Hepatocyte (in vitro differentiated cells): ENCODE results near the gene LRRC9. TPM values are rescaled to one million over a fixed set of nuclear protein-coding genes. Genes with fewer than 3 reads are reported as not detected.

ENCODE experiments used
- DNase-seq: peaks from one replicate; pipeline ENCODE4 v3.0.0-alpha.2; 2016; ENCODE audit warnings: low spot score
- H2AFZ ChIP-seq: fragments of 200-600 bp; sonication (generic); 2 replicates; pipeline ENCODE4 v1.6.0; 2016; ENCODE audit warnings: antibody characterized with exemption, mild to moderate bottlenecking
- H3K27ac ChIP-seq: fragments of 200-600 bp; sonication (generic); 2 replicates; pipeline ENCODE4 v1.5.1; 2016; ENCODE audit warnings: mild to moderate bottlenecking
- H3K27me3 ChIP-seq: fragments of 200-600 bp; sonication (generic); 2 replicates; pipeline ENCODE4 v1.6.1; 2016
- H3K36me3 ChIP-seq: fragments of 200-600 bp; sonication (generic); replicated peaks from 2 replicates; pipeline ENCODE4 v1.5.1; 2016; ENCODE audit warnings: low read depth; ENCODE audit not compliant: insufficient read depth
- H3K4me1 ChIP-seq: fragments of 200-600 bp; sonication (generic); 2 replicates; pipeline ENCODE4 v1.5.1; 2016; ENCODE audit warnings: mild to moderate bottlenecking, moderate library complexity; ENCODE audit not compliant: insufficient read depth
- H3K4me2 ChIP-seq: fragments of 200-600 bp; sonication (generic); 2 replicates; pipeline ENCODE4 v1.6.0; 2016
- H3K4me3 ChIP-seq: fragments of 200-600 bp; sonication (generic); 2 replicates; pipeline ENCODE4 v1.5.1; 2016; ENCODE audit warnings: mild to moderate bottlenecking
- H3K79me2 ChIP-seq: fragments of 200-600 bp; sonication (generic); 2 replicates; pipeline ENCODE4 v1.6.0; 2017; ENCODE audit warnings: mild to moderate bottlenecking
- H3K9me2 ChIP-seq: fragments of 200-600 bp; sonication (generic); replicated peaks from 2 replicates; pipeline ENCODE4 v1.6.0; 2017; ENCODE audit warnings: mild to moderate bottlenecking; ENCODE audit not compliant: insufficient read depth
- H3K9me3 ChIP-seq: fragments of 200-600 bp; sonication (generic); 2 replicates; pipeline ENCODE4 v1.5.1; 2016; ENCODE audit warnings: low read depth, mild to moderate bottlenecking
- H4K20me1 ChIP-seq: fragments of 200-600 bp; sonication (generic); 2 replicates; pipeline ENCODE4 v1.6.0; 2016; ENCODE audit warnings: mild to moderate bottlenecking; ENCODE audit not compliant: insufficient read depth, poor library complexity, severe bottlenecking
- EZH2 ChIP-seq: fragments of 200-600 bp; sonication (generic); IDR thresholded peaks from 2 replicates; pipeline ENCODE4 v1.6.1; 2016; ENCODE audit warnings: antibody characterized with exemption, mild to moderate bottlenecking, borderline replicate concordance
- EZH2phosphoT487 ChIP-seq: fragments of 200-600 bp; sonication (generic); IDR thresholded peaks from one replicate; pipeline ENCODE4 v1.6.1; 2018; ENCODE audit warnings: antibody characterized with exemption, mild to moderate bottlenecking, low read depth, moderate library complexity; ENCODE audit not compliant: unreplicated experiment, severe bottlenecking
- WGBS: methylation state at CpG from one replicate; pipeline ENCODE4 v1.1.6; 2016; ENCODE audit warnings: low lambda C conversion rate; ENCODE audit errors: missing lambda C conversion rate; 5-methylcytosine and 5-hydroxymethylcytosine counted together
- polyA plus RNA-seq: library from polyadenylated mRNA; unstranded; fragments of >200 nt; fragmentation: Nextera tagmentation; extraction: Ambion mirVana; gene quantifications from 2 replicates; pipeline ENCODE4 v1.2.1, GENCODE V29; 2016
- total RNA-seq: library from RNA; depleted of rRNA; stranded (reverse); fragments of >200 nt; gene quantifications from 2 replicates; pipeline ENCODE4 v1.2.3, GENCODE V29; 2014
- TF ChIP-seq, protein P1 (sequence below): fragments of 200-600 bp; sonication (generic); IDR thresholded peaks from 2 replicates; pipeline ENCODE4 v1.5.1; 2016; ENCODE audit warnings: antibody characterized with exemption, mild to moderate bottlenecking; ENCODE audit not compliant: poor library complexity

LRRC9 gene
- total and polyA plus RNA-seq, 2 experiments from 2014 or later: 0.13 to 2.1 TPM

DNA sequence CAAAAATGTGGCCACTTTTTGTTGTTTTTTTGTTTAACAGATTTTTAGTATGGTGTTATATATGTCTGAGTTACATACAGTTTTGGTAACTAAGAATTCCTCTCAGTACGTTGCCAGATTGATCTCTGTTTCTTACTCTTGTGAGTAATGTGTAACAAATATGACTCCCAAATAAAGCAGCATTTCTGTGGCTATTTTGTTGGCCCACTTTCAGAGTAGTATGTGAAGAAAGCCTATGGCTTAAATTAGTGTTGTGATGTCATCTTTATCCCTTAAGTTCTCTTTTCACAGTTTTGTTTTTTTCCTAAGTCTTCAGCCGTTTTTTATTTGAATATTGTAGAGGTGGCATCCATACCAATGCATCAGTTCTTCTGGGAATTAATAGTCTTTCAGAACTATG, 182.4 kb downstream of the LRRC9 start:
- no peaks in the 10 kb centered on the region for H3K9me2 ChIP-seq
- no peaks in the 10 kb centered on the region for H3K9me3 ChIP-seq
- H3K36me3 ChIP-seq: no peaks in the 10 kb centered on the region
- peaks cover 8% of the 10 kb centered on the region for H4K20me1 ChIP-seq
- TF ChIP-seq EZH2 (no peak), EZH2phosphoT487 (no peak)
- TF ChIP-seq, protein P1, sequence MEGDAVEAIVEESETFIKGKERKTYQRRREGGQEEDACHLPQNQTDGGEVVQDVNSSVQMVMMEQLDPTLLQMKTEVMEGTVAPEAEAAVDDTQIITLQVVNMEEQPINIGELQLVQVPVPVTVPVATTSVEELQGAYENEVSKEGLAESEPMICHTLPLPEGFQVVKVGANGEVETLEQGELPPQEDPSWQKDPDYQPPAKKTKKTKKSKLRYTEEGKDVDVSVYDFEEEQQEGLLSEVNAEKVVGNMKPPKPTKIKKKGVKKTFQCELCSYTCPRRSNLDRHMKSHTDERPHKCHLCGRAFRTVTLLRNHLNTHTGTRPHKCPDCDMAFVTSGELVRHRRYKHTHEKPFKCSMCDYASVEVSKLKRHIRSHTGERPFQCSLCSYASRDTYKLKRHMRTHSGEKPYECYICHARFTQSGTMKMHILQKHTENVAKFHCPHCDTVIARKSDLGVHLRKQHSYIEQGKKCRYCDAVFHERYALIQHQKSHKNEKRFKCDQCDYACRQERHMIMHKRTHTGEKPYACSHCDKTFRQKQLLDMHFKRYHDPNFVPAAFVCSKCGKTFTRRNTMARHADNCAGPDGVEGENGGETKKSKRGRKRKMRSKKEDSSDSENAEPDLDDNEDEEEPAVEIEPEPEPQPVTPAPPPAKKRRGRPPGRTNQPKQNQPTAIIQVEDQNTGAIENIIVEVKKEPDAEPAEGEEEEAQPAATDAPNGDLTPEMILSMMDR: no peak
- DNase-seq: no peak
- peaks cover 92% of the 10 kb centered on the region for H3K79me2 ChIP-seq
- no peaks in the 10 kb centered on the region for H3K4me1 ChIP-seq
- WGBS: 78% methylated on average over 2 of the region's 2 CpGs
- H3K27me3 ChIP-seq: no peaks in the 10 kb centered on the region
- no peak overlapping the region for H3K4me3 ChIP-seq
- H2AFZ ChIP-seq: no peak overlapping the region
- no peak overlapping the region for H3K27ac ChIP-seq
- no peak overlapping the region for H3K4me2 ChIP-seq

DNA sequence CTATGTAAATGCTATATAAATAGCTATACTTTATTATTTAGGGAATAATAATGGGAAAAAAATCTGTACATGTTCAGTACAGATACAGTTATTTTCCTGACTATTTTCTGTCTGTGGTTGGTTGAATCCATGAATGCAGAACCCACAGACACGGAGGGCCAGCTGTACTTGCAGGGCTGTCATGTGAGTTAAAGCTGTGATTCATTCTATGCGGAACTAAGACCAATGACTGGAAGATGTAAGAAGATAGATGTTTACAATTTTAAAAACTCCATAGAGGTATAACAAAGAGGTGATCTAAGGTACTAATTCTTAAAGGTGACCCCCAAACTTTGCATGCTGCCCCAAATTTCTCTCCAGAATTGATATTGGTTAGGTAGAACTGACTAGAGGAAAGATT, 186.4 kb downstream of the LRRC9 start:
- peaks cover 8% of the 10 kb centered on the region for H4K20me1 ChIP-seq
- peak; percentile 35 for DNase-seq
- no peaks in the 10 kb centered on the region for H3K4me1 ChIP-seq
- TF ChIP-seq EZH2phosphoT487: no peak
- TF ChIP-seq, protein P1: no peak
- TF ChIP-seq EZH2: no peak
- H3K79me2 ChIP-seq: peaks cover 90% of the 10 kb centered on the region
- H3K9me3 ChIP-seq: no peaks in the 10 kb centered on the region
- no peak overlapping the region for H3K4me3 ChIP-seq
- no peak overlapping the region for H2AFZ ChIP-seq
- 65% methylated on average over 2 of the region's 2 CpGs for WGBS
- no peak overlapping the region for H3K4me2 ChIP-seq
- H3K36me3 ChIP-seq: no peaks in the 10 kb centered on the region
- peak overlapping the region; percentile 29 for H3K27ac ChIP-seq
- no peaks in the 10 kb centered on the region for H3K27me3 ChIP-seq
- no peaks in the 10 kb centered on the region for H3K9me2 ChIP-seq

DNA sequence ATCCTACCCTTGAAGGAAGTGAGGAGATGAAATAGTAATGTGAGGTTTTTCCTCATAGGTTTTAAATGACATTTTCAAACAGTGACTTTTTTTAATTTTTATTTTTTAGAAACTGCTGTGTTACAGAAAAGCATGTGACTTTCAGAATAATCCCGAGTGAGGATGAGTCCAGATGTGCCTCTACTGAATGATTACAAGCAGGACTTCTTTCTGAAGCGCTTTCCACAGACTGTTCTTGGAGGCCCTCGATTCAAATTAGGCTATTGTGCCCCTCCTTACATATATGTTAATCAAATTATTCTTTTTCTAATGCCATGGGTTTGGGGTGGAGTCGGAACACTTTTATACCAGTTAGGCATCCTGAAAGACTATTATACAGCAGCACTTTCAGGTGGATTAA, 187.5 kb downstream of the LRRC9 start:
- TF ChIP-seq, protein P1: no peak
- TF ChIP-seq EZH2 (no peak), EZH2phosphoT487 (no peak)
- no peak overlapping the region for H3K27ac ChIP-seq
- peaks cover 4% of the 10 kb centered on the region for H4K20me1 ChIP-seq
- no peak overlapping the region for H3K4me2 ChIP-seq
- H3K27me3 ChIP-seq: no peaks in the 10 kb centered on the region
- no peak overlapping the region for H2AFZ ChIP-seq
- peaks cover 90% of the 10 kb centered on the region for H3K79me2 ChIP-seq
- no peaks in the 10 kb centered on the region for H3K36me3 ChIP-seq
- no peak overlapping the region for H3K4me3 ChIP-seq
- H3K4me1 ChIP-seq: no peaks in the 10 kb centered on the region
- 88% methylated on average over 4 of the region's 4 CpGs for WGBS
- H3K9me3 ChIP-seq: no peaks in the 10 kb centered on the region
- DNase-seq: no peak
- H3K9me2 ChIP-seq: no peaks in the 10 kb centered on the region

GRCh38 chr14:60111732-60112131, 191.8 kb downstream of the LRRC9 start:
- peaks cover 70% of the 10 kb centered on the region for H3K79me2 ChIP-seq

More at GRCh38 chr14:60111732-60112131, 191.8 kb downstream of the LRRC9 start:
- Histone ChIP-seq H3K27ac (no peak overlapping the region), H4K20me1 (no peaks in the 10 kb centered on the region), H3K4me2 (no peak overlapping the region), H3K4me3 (no peak overlapping the region), H2AFZ (no peak overlapping the region), H3K27me3 (no peaks in the 10 kb centered on the region), H3K9me2 (no peaks in the 10 kb centered on the region), H3K9me3 (no peaks in the 10 kb centered on the region), H3K36me3 (no peaks in the 10 kb centered on the region), H3K4me1 (no peaks in the 10 kb centered on the region)
- TF ChIP-seq, protein P1: no peak
- no peak for TF ChIP-seq EZH2
- TF ChIP-seq EZH2phosphoT487: no peak
- 98% methylated on average over 2 of the region's 2 CpGs for WGBS
- DNase-seq: no peak
